Tibial nerve (tissue), 4 donors: ENCODE data around the gene BRI3BP. TPM values are rescaled to one million over a fixed set of nuclear protein-coding genes. Genes with fewer than 3 reads are reported as not detected.
"Not testable (repeated sequence)": the region's sequence is repeated elsewhere in the genome, so short reads cannot be mapped to it uniquely, and the experiment has no call there.

Experiments used
- DNase-seq, 2 donors: peaks; one replicate each; pipeline ENCODE4 v3.0.0-alpha.2; 2019; ENCODE audit warnings: low spot score in 2 of 2
- H3K27ac ChIP-seq, 4 donors: fragments of 200-600 bp; sonication (generic) in 3 of 4; one replicate each; pipeline ENCODE4 v1.5.1; 2017 to 2019; ENCODE audit warnings: mild to moderate bottlenecking in 1 of 4
- H3K27me3 ChIP-seq, 2 donors: fragments of 200-600 bp; sonication (generic) in 1 of 2; one replicate each; pipeline versions ENCODE4 v1.5.1 to v1.6.0; 2017 to 2019
- H3K36me3 ChIP-seq, 3 donors: fragments of 200-600 bp; sonication (generic); one replicate each; pipeline ENCODE4 v1.5.1; 2018 to 2019
- H3K4me1 ChIP-seq, 4 donors: fragments of 200-600 bp; sonication (generic) in 3 of 4; one replicate each; pipeline ENCODE4 v1.5.1; 2017 to 2019
- H3K4me3 ChIP-seq, 4 donors: fragments of 200-600 bp; sonication (generic) in 3 of 4; one replicate each; pipeline ENCODE4 v1.5.1; 2017 to 2019; ENCODE audit warnings: mild to moderate bottlenecking in 1 of 4, moderate library complexity in 1 of 4
- H3K9me3 ChIP-seq, 4 donors: fragments of 200-600 bp; sonication (generic) in 3 of 4; one replicate each; pipeline ENCODE4 v1.5.1; 2017 to 2019
- CTCF ChIP-seq, 5 experiments: fragments of 200-600 bp in 3 of 5; fragments of 450-650 bp in 2 of 5; sonication (generic) in 3 of 5; IDR thresholded peaks; one replicate each; pipeline ENCODE4 v1.5.1; 2016 to 2019; ENCODE audit warnings: antibody characterized with exemption in 5 of 5, mild to moderate bottlenecking in 3 of 5, moderate library complexity in 2 of 5
- EP300 ChIP-seq, 2 donors: sonication (generic); formaldehyde crosslinking; IDR thresholded peaks; one replicate each; pipeline ENCODE4 v1.6.1; 2017; ENCODE audit warnings: antibody characterized with exemption in 2 of 2, mild to moderate bottlenecking in 1 of 2
- POLR2A ChIP-seq, 2 donors: fragments of 450-650 bp; IDR thresholded peaks; one replicate each; pipeline ENCODE4 v1.6.1; 2017; ENCODE audit warnings: antibody characterized with exemption in 2 of 2, mild to moderate bottlenecking in 2 of 2, moderate library complexity in 2 of 2
- WGBS, 2 donors: methylation state at CpG; one replicate each; pipeline ENCODE4 v1.1.5; 2018; 5-methylcytosine and 5-hydroxymethylcytosine counted together
- total RNA-seq, 4 donors: library from RNA; depleted of rRNA; stranded (reverse); fragments of >200 nt; gene quantifications; one replicate each; pipeline ENCODE4 v1.1.0, GENCODE V29; 2016

BRI3BP gene
- total RNA-seq, 4 donors from 2014 or later: 3.9 to 5.7 (median 4.7) TPM

GRCh38 chr12:125025606-125026235 is 32.3 kb downstream of the BRI3BP start:
- no peaks in the 10 kb centered on the region for H3K9me3 ChIP-seq
- H3K36me3 ChIP-seq: peaks cover 0 to 5% (median 0%) of the 10 kb centered on the region in 3 donors
- DNase-seq: no peak
- H3K27me3 ChIP-seq: no peaks in the 10 kb centered on the region
- TF ChIP-seq CTCF (IDR thresholded peaks at IDR 0.05) (no peak), POLR2A (IDR thresholded peaks at IDR 0.05) (no peak), EP300 (IDR thresholded peaks at IDR 0.05) (no peak)
- H3K4me3 ChIP-seq: no peak overlapping the region
- H3K27ac ChIP-seq: peak overlapping the region in 1 of 4 donors; percentile 42
- 49 to 51% methylated on average over 9 of the region's 9 CpGs for WGBS, 2 donors
- no peaks in the 10 kb centered on the region for H3K4me1 ChIP-seq

GRCh38 chr12:125028106-125028505 is 34.7 kb downstream of the BRI3BP start:
- Histone ChIP-seq H3K27me3 (no peaks in the 10 kb centered on the region), H3K36me3 (peaks cover 0 to 3% (median 0%) of the 10 kb centered on the region in 3 donors), H3K9me3 (no peaks in the 10 kb centered on the region), H3K4me1 (no peaks in the 10 kb centered on the region), H3K27ac (no peak overlapping the region), H3K4me3 (no peak overlapping the region)
- TF ChIP-seq EP300 (IDR thresholded peaks at IDR 0.05) (no peak), POLR2A (IDR thresholded peaks at IDR 0.05) (no peak), CTCF (IDR thresholded peaks at IDR 0.05) (no peak)
- 89 to 91% methylated on average over 8 of the region's 8 CpGs for WGBS, 2 donors
- no peak for DNase-seq

GRCh38 chr12:125029761-125030358 is 36.4 kb downstream of the BRI3BP start:
- no peak for TF ChIP-seq EP300 (IDR thresholded peaks at IDR 0.05)
- Histone ChIP-seq H3K4me3 (no peak overlapping the region), H3K27me3 (no peaks in the 10 kb centered on the region), H3K4me1 (no peaks in the 10 kb centered on the region), H3K9me3 (peaks cover 0 to 3% (median 0%) of the 10 kb centered on the region in 4 donors), H3K36me3 (no peaks in the 10 kb centered on the region), H3K27ac (no peak overlapping the region)
- DNase-seq: no peak
- WGBS, 2 donors: 78% methylated on average over 7 of the region's 7 CpGs

GRCh38 chr12:125031471-125031870 is 38.0 kb downstream of the BRI3BP start:
- H3K27me3 ChIP-seq, H3K4me3 ChIP-seq, H3K9me3 ChIP-seq, DNase-seq, H3K27ac ChIP-seq, H3K36me3 ChIP-seq, H3K4me1 ChIP-seq: not testable (repeated sequence)
- 63 to 73% methylated on average over 9 of the region's 9 CpGs for WGBS, 2 donors

DNA sequence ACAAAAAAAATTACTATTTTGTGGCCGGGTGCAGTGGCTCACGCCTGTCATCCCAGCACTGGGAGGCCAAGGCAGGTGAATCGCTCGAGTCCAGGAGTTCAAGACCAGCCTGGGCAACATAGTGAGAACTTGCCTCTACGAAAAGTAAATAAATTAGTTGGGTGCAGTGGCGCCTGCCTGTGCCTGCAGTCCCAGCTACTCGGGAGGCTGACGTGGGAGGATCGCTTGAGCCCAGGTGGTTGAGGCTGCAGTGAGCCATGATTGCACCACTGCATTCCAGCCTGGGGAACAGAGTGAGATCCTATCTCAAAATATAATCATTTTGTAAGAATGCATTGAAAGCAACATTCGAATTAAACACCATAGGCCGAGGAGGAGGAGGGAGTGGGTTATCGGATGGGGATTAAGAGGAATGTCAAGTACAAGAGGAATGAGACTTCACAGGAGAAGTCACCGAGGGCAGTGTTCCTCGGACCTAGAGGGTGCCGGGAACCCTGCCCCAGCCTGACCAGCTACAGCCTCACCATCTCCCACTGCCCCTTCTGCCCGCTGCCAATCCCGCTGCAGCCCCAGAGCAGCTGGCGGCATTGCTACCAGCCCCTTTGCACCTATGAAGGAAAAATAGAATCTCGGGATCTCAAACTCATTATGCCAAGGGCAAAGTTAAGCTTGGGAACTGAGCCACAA is 39.2 kb downstream of the BRI3BP start:
- Histone ChIP-seq H3K4me3 (no peak overlapping the region), H3K9me3 (peaks cover 0 to 8% (median 0%) of the 10 kb centered on the region in 4 donors), H3K27me3 (no peaks in the 10 kb centered on the region), H3K36me3 (no peaks in the 10 kb centered on the region), H3K27ac (no peak overlapping the region), H3K4me1 (no peaks in the 10 kb centered on the region)
- WGBS, 2 donors: 88% methylated on average over 19 of the region's 19 CpGs
- DNase-seq: no peak
- no peak for TF ChIP-seq CTCF (IDR thresholded peaks at IDR 0.05)
- no peak for TF ChIP-seq POLR2A (IDR thresholded peaks at IDR 0.05)
- TF ChIP-seq EP300 (IDR thresholded peaks at IDR 0.05): no peak

DNA sequence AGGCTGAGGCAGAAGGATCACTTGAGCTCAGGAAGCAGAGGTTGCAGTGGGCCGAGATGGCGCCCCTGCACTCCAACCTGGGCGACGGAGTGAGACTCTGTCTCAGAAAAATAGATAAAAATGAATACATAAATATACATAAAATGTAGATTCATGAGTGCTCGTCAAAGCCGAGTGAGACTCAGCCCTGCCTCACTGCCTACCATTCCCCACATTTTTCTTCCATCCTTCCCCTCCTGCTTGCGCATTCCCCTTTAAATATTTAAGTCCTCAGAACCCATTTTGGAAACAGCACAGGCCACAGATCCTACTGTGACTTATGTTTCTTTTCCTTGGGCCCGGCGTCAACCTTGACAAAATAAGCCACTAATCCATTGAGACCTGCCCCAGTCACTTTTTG is 39.8 kb downstream of the BRI3BP start:
- peaks cover 0 to 8% (median 0%) of the 10 kb centered on the region in 4 donors for H3K9me3 ChIP-seq
- 85 to 87% methylated on average over 9 of the region's 9 CpGs for WGBS, 2 donors
- no peaks in the 10 kb centered on the region for H3K36me3 ChIP-seq
- TF ChIP-seq POLR2A (IDR thresholded peaks at IDR 0.05): no peak
- H3K27me3 ChIP-seq: no peaks in the 10 kb centered on the region
- no peak overlapping the region for H3K27ac ChIP-seq
- no peak for DNase-seq
- no peaks in the 10 kb centered on the region for H3K4me1 ChIP-seq
- H3K4me3 ChIP-seq: no peak overlapping the region
